Measurements from ENCODE around the gene SNX30.

SNX30 gene

GRCh38 chr9:112753725-112754124 lies 3.2 kb downstream of the SNX30 start:
- DNase-seq = peak; percentile 81

GRCh38 chr9:112754578-112754977 lies 4.0 kb downstream of the SNX30 start:
- DNase-seq = peak; percentile 22

GRCh38 chr9:112755016-112755427 lies 4.5 kb downstream of the SNX30 start:
- DNase-seq = peak; percentile 77

GRCh38 chr9:112755675-112756074 lies 5.1 kb downstream of the SNX30 start:
- DNase-seq = no peak

- DNase-seq = no peak
Measured at GRCh38 chr9:112757282-112757883, 6.8 kb downstream of the SNX30 start.

- no peak for DNase-seq
Measured at GRCh38 chr9:112757940-112758339, 7.4 kb downstream of the SNX30 start.

GRCh38 chr9:112760821-112761220 lies 10.3 kb downstream of the SNX30 start:
- no peak for DNase-seq

- DNase-seq = no peak
Measured at GRCh38 chr9:112761912-112762655, 11.5 kb downstream of the SNX30 start.

GRCh38 chr9:112762726-112763518 lies 12.4 kb downstream of the SNX30 start:
- no peak for DNase-seq

- peak; percentile 17 for DNase-seq
Measured at GRCh38 chr9:112764344-112764743, 13.8 kb downstream of the SNX30 start.

GRCh38 chr9:112764837-112765236 lies 14.3 kb downstream of the SNX30 start:
- no peak for DNase-seq

- no peak for DNase-seq
Measured at GRCh38 chr9:112765281-112765680, 14.7 kb downstream of the SNX30 start.

GRCh38 chr9:112771359-112772214 lies 21.0 kb downstream of the SNX30 start:
- DNase-seq = peak; percentile 72

- no peak for DNase-seq
Measured at GRCh38 chr9:112772215-112772509, 21.6 kb downstream of the SNX30 start.

- no peak for DNase-seq
Measured at GRCh38 chr9:112772551-112772950, 22.0 kb downstream of the SNX30 start.

- peak; percentile 36 for DNase-seq
Measured at GRCh38 chr9:112774006-112774996, 23.7 kb downstream of the SNX30 start.

GRCh38 chr9:112777914-112778313 lies 27.4 kb downstream of the SNX30 start:
- peak; percentile 24 for DNase-seq

- no peak for DNase-seq
Measured at GRCh38 chr9:112780450-112781036, 30.0 kb downstream of the SNX30 start.

GRCh38 chr9:112782218-112782617 lies 31.7 kb downstream of the SNX30 start:
- no peak for DNase-seq

- DNase-seq = no peak
Measured at GRCh38 chr9:112783551-112783954, 33.0 kb downstream of the SNX30 start.

All from inflammatory macrophage treated with lipopolysaccharide for 4 hours (primary cell).